ELF-1 (cell line): ENCODE measurements around the gene CAPZA1.

Source experiments
- DNase-seq: peaks from one replicate; pipeline ENCODE4 v3.0.0-alpha.2; 2016; ENCODE audit warnings: low read depth, low spot score

Gene CAPZA1

GRCh38 chr1:112714313-112715263, 95.0 kb downstream of the CAPZA1 start:
- peak; percentile 68 for DNase-seq

- peak; percentile 96 for DNase-seq
Observed at GRCh38 chr1:112715264-112716053, 95.8 kb downstream of the CAPZA1 start, which contains the start of gene PPM1J. PPM1J (minus strand) TSS chr1:112715332; CDS start chr1:112715301, 31 bp downstream.

GRCh38 chr1:112716133-112716720, 96.6 kb downstream of the CAPZA1 start:
- DNase-seq, result peak; percentile 98

- peak; percentile 53 for DNase-seq
Observed at GRCh38 chr1:112717263-112717873, 97.7 kb downstream of the CAPZA1 start.

- DNase-seq, result peak; percentile 74
Observed at GRCh38 chr1:112718691-112719418, 99.2 kb downstream of the CAPZA1 start.

GRCh38 chr1:112719706-112720105, 100.1 kb downstream of the CAPZA1 start:
- DNase-seq, result no peak

GRCh38 chr1:112720800-112721199, 101.2 kb downstream of the CAPZA1 start:
- no peak for DNase-seq
